ENCODE results near the gene TNFRSF19.

The TNFRSF19 gene

GRCh38 chr13:23534090-23534489, 36.1 kb upstream of the TNFRSF19 start:
- H3K27me3 ChIP-seq (replicated peaks; ENCODE audit: insufficient read depth, low read length): no peaks in the 10 kb centered on the region
- no peaks in the 10 kb centered on the region for H3K4me1 ChIP-seq (ENCODE audit: low read length)
- TF ChIP-seq CTCF (IDR thresholded peaks at IDR 0.05; ENCODE audit: low read length): no peak
- no peak for TF ChIP-seq EZH2phosphoT487 (IDR thresholded peaks at IDR 0.05; ENCODE audit: low read length)
- TF ChIP-seq EZH2 (optimal IDR thresholded peaks at IDR 0.05; ENCODE audit: low read depth, low read length): no peak
- no peak overlapping the region for H3K27ac ChIP-seq (ENCODE audit: low read length)
- H3K9me2 ChIP-seq (replicated peaks; ENCODE audit: insufficient read depth, low read length): no peaks in the 10 kb centered on the region
- no peaks in the 10 kb centered on the region for H3K9me3 ChIP-seq (replicated peaks; ENCODE audit: insufficient read depth, low read length)
- H3F3A ChIP-seq (ENCODE audit: insufficient read depth, low read length): no peaks in the 10 kb centered on the region
- no peak overlapping the region for H2AFZ ChIP-seq (ENCODE audit: low read length)
- no peak overlapping the region for H3K4me2 ChIP-seq (ENCODE audit: low read depth, low read length)
- no peaks in the 10 kb centered on the region for H3K79me2 ChIP-seq (ENCODE audit: low read length)
- H3K4me3 ChIP-seq (ENCODE audit: low read length): no peak overlapping the region
- H3K9ac ChIP-seq (ENCODE audit: low read length): no peak overlapping the region
- DNase-seq: no peak
- H4K20me1 ChIP-seq (ENCODE audit: insufficient read depth, low read length): no peaks in the 10 kb centered on the region
- H3K36me3 ChIP-seq (replicated peaks; ENCODE audit: insufficient read depth, low read length): no peaks in the 10 kb centered on the region

- no peak for DNase-seq
- H3K79me2 ChIP-seq (ENCODE audit: low read length): no peaks in the 10 kb centered on the region
- no peaks in the 10 kb centered on the region for H3K9me3 ChIP-seq (replicated peaks; ENCODE audit: insufficient read depth, low read length)
- H3K4me1 ChIP-seq (ENCODE audit: low read length): no peaks in the 10 kb centered on the region
- H3K4me3 ChIP-seq (ENCODE audit: low read length): no peak overlapping the region
- H3K36me3 ChIP-seq (replicated peaks; ENCODE audit: insufficient read depth, low read length): no peaks in the 10 kb centered on the region
- H3K27me3 ChIP-seq (replicated peaks; ENCODE audit: insufficient read depth, low read length): no peaks in the 10 kb centered on the region
- H3K9me2 ChIP-seq (replicated peaks; ENCODE audit: insufficient read depth, low read length): no peaks in the 10 kb centered on the region
- no peak overlapping the region for H2AFZ ChIP-seq (ENCODE audit: low read length)
- H3K4me2 ChIP-seq (ENCODE audit: low read depth, low read length): no peak overlapping the region
- TF ChIP-seq CTCF (IDR thresholded peaks at IDR 0.05; ENCODE audit: low read length) (no peak), EZH2 (optimal IDR thresholded peaks at IDR 0.05; ENCODE audit: low read depth, low read length) (no peak), EZH2phosphoT487 (IDR thresholded peaks at IDR 0.05; ENCODE audit: low read length) (no peak)
- H3K9ac ChIP-seq (ENCODE audit: low read length): no peak overlapping the region
- H3F3A ChIP-seq (ENCODE audit: insufficient read depth, low read length): no peaks in the 10 kb centered on the region
- no peak overlapping the region for H3K27ac ChIP-seq (ENCODE audit: low read length)
- no peaks in the 10 kb centered on the region for H4K20me1 ChIP-seq (ENCODE audit: insufficient read depth, low read length)
Observed at GRCh38 chr13:23541221-23541824, 28.9 kb upstream of the TNFRSF19 start.

GRCh38 chr13:23544668-23545067, 25.5 kb upstream of the TNFRSF19 start:
- no peak overlapping the region for H2AFZ ChIP-seq (ENCODE audit: low read length)

More at GRCh38 chr13:23544668-23545067, 25.5 kb upstream of the TNFRSF19 start:
- H3K4me2 ChIP-seq (ENCODE audit: low read depth, low read length): no peak overlapping the region
- H3K4me3 ChIP-seq (ENCODE audit: low read length): no peak overlapping the region
- no peak for TF ChIP-seq CTCF (IDR thresholded peaks at IDR 0.05; ENCODE audit: low read length)
- no peaks in the 10 kb centered on the region for H3K36me3 ChIP-seq (replicated peaks; ENCODE audit: insufficient read depth, low read length)
- no peak for DNase-seq
- H3F3A ChIP-seq (ENCODE audit: insufficient read depth, low read length): no peaks in the 10 kb centered on the region
- H3K9me2 ChIP-seq (replicated peaks; ENCODE audit: insufficient read depth, low read length): no peaks in the 10 kb centered on the region
- no peaks in the 10 kb centered on the region for H4K20me1 ChIP-seq (ENCODE audit: insufficient read depth, low read length)
- H3K4me1 ChIP-seq (ENCODE audit: low read length): no peaks in the 10 kb centered on the region
- H3K9me3 ChIP-seq (replicated peaks; ENCODE audit: insufficient read depth, low read length): no peaks in the 10 kb centered on the region
- no peak overlapping the region for H3K27ac ChIP-seq (ENCODE audit: low read length)
- no peaks in the 10 kb centered on the region for H3K79me2 ChIP-seq (ENCODE audit: low read length)
- H3K9ac ChIP-seq (ENCODE audit: low read length): no peak overlapping the region
- no peaks in the 10 kb centered on the region for H3K27me3 ChIP-seq (replicated peaks; ENCODE audit: insufficient read depth, low read length)

Data from MM.1S (cell line).